ENCODE measurements around the gene ITGB5.
"Not testable (repeated sequence)": the region's sequence is repeated elsewhere in the genome, so short reads cannot be mapped to it uniquely, and the experiment has no call there.

ITGB5 gene

GRCh38 chr3:124837065-124837464 lies 50.1 kb downstream of the ITGB5 start:
- no peak for DNase-seq (ENCODE audit: low spot score)

DNA sequence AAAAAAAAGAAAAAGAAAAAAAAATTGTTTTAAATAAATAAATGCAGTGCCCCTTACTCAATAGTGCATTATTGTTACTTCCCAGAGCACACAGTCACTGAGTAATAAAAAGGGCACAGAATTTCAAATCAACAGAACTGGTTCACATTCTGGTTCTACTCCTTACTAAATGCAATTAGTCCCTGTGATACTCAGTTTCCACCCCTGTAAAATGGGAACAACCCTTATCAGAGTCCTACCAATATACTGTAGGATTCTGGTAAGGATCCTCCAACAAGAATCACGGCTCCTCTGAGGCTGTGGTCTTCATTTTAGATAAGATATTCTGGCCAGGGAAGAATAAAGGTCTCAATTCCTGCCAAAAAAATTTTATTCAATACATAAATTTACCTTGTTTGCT lies 50.7 kb downstream of the ITGB5 start:
- DNase-seq (ENCODE audit: low spot score) = no peak

- no peak for DNase-seq (ENCODE audit: low spot score)
Observed at GRCh38 chr3:124834723-124835718, 52.1 kb downstream of the ITGB5 start.

- DNase-seq (ENCODE audit: low spot score) = no peak
Observed at GRCh38 chr3:124833710-124834332, 53.3 kb downstream of the ITGB5 start.

DNA sequence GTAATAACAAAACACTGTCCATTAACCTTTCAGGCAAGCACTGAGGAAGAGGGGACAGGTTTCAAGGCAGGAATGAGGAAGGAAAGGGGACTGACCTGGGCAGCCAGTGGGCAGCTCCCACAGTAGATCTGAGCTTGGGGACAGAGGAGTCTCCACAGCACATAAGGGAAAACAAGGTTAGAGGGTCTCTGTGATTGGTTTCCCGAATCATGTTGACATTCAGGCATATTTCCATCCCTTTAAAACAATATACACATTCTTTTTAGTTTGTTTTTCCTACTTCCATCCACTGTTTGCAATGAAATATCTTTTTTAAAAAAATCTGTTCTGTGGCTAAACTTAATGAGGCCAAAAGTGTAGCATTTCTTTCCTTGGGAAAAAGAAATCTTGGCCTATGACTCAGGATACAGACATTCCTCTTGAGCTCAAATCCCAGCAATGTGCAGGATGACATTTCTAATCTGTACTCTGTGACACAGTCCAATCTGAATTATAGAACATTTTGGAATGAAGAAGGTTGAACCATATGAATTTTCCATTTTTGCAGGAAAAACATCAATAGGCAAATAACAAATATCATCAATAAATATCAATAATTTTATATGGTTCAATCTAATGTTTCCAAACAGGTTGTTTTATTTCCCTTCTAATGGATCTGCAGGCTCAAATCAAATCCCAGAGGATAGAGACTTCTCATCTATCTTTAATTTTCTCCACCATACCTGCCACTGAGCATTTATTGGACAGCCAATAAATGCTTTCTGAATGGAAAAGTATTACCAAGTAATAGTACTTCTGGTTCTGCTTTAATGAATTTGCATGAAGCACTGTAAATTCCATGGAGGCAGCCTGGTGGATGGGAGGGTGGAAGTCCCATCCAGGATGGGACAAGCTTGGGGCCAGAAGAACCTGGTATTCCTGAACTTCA lies 54.1 kb downstream of the ITGB5 start:
- peak; percentile 51 for DNase-seq (ENCODE audit: low spot score)

- no peak for DNase-seq (ENCODE audit: low spot score)
Observed at GRCh38 chr3:124831628-124832199, 55.5 kb downstream of the ITGB5 start.

DNA sequence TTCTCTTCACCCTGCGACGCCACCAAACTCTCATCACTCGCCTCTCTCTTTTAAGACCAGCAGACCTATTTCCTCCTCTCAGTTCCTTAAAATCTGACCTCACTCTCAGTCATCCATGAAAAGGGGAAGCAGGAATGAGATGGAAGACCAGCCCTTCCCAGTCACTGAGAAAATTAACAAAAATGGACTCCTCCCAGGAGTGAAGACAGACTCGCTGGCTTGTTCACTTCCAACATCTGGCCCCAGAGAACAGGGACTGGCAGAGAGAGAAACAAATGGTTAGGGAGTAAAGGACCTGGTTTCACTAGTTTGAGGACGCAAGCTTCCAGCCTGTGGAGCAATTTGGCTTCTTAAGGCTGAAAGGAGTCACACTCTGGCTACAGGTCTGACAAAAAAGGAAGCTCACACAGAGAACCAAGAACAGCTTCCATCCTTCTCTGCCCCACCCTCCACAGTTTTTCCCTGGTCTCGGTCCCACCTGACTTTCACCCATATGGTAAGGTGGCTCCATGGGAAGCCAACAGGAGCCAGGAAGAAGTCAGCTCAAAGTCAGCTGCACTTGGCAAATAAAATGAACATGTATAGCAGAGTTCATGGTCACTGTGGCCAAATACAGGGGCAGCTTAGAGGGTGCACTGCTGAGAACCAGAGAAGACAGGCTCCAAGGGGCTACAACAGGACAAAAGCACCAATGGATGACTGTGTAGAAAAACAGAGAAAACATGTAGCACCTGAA lies 57.2 kb downstream of the ITGB5 start:
- DNase-seq (ENCODE audit: low spot score) = no peak

GRCh38 chr3:124829178-124829818 lies 57.9 kb downstream of the ITGB5 start:
- DNase-seq (ENCODE audit: low spot score) = no peak

- DNase-seq (ENCODE audit: low spot score) = not testable (repeated sequence)
Observed at GRCh38 chr3:124827476-124828206, 59.5 kb downstream of the ITGB5 start.

- no peak for DNase-seq (ENCODE audit: low spot score)
Observed at GRCh38 chr3:124826703-124827102, 60.5 kb downstream of the ITGB5 start.

- no peak for DNase-seq (ENCODE audit: low spot score)
Observed at GRCh38 chr3:124824286-124824915, 62.8 kb downstream of the ITGB5 start.

DNA sequence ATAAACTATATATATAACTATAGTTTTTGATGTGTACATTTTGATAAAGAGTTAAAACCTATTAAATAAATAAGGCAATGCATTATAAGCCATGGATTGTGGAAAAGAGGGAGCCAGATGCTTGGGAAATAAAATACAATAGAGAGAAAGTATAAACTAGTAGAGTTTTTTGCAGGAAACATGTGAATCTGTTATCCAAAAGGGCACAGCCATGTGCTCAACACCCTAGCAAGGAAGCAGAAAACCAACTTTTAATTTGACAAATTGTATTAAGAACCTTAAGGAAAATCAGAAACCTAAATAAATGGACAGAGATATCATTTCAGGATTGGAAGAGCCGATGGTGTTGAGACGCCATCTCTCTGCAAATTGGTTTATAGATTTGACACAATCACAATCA lies 63.5 kb downstream of the ITGB5 start:
- DNase-seq (ENCODE audit: low spot score) = no peak

- no peak for DNase-seq (ENCODE audit: low spot score)
Observed at GRCh38 chr3:124823206-124823605, 64.0 kb downstream of the ITGB5 start.

- DNase-seq (ENCODE audit: low spot score) = no peak
Observed at GRCh38 chr3:124821356-124821755, 65.8 kb downstream of the ITGB5 start.

GRCh38 chr3:124818398-124819091 lies 68.6 kb downstream of the ITGB5 start:
- no peak for DNase-seq (ENCODE audit: low spot score)

- DNase-seq (ENCODE audit: low spot score) = no peak
Observed at GRCh38 chr3:124817079-124817478, 70.1 kb downstream of the ITGB5 start.

DNA sequence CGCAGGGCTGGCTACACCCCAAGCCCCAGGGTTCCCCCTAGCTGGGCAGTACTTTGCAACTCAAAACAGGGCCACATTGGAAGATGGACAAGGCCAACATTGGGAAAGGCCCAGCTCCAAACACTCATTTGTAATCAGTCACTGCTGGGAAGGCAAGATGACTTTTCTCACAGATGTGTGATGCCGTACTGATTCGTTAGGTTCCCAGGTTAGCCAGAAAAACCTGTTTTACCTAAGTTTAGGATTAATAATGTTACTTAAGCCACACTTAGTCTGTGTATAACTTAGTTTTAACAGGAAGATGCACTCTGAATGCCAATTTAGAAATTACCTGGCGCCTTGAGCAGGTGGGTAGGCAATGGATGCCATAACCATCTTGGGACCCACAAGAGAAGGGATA lies 71.0 kb downstream of the ITGB5 start:
- DNase-seq (ENCODE audit: low spot score) = no peak

DNA sequence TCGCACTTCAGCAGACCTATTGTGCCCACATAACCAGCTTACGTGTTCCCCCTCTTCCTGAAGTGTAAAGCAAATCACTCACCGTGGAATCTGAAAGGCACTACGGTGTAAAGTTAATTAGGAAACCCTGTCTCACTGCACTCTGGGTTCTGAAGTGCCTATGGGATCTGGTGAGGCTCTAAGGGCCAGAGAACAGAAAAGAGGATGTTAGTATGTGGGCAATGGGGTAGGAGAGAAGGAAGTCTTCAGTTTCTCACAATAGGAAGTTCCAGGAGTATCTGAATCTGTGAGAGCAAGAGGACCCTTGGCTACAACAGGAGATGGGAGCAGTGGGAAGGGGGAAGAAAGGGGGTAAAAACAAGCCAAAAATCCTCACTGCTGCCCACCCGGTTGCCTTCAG lies 71.4 kb downstream of the ITGB5 start:
- no peak for DNase-seq (ENCODE audit: low spot score)

Data from kidney capillary endothelial cell (primary cell).